Osteocyte (in vitro differentiated cells): ENCODE data around the gene HSD11B1L. TPM values are rescaled to one million over a fixed set of nuclear protein-coding genes. Genes with fewer than 3 reads are reported as not detected.

Experiments
- DNase-seq: peaks from one replicate; pipeline ENCODE4 v3.0.0; 2021; ENCODE audit warnings: mixed read lengths; ENCODE audit not compliant: unreplicated experiment; ENCODE audit errors: extremely low spot score
- H3K27ac Mint-ChIP-seq: one replicate; pipeline ENCODE4 v1.8.0; 2021; ENCODE audit warnings: mild to moderate bottlenecking, mixed read lengths; ENCODE audit not compliant: unreplicated experiment
- H3K27me3 Mint-ChIP-seq: one replicate; pipeline ENCODE4 v1.8.0; 2021; ENCODE audit warnings: mixed read lengths; ENCODE audit not compliant: unreplicated experiment
- H3K36me3 Mint-ChIP-seq: one replicate; pipeline ENCODE4 v1.8.0; 2021; ENCODE audit warnings: mixed read lengths; ENCODE audit not compliant: unreplicated experiment
- H3K4me1 Mint-ChIP-seq: one replicate; pipeline ENCODE4 v1.8.0; 2021; ENCODE audit warnings: mixed read lengths; ENCODE audit not compliant: unreplicated experiment
- H3K4me3 Mint-ChIP-seq: one replicate; pipeline ENCODE4 v1.8.0; 2021; ENCODE audit warnings: mild to moderate bottlenecking, moderate library complexity, mixed read lengths; ENCODE audit not compliant: unreplicated experiment
- H3K9me3 Mint-ChIP-seq: one replicate; pipeline ENCODE4 v1.8.0; 2021; ENCODE audit warnings: mixed read lengths; ENCODE audit not compliant: unreplicated experiment
- total RNA-seq: library from RNA; stranded (reverse); gene quantifications from 2 replicates; pipeline ENCODE4 v1.2.1, GENCODE V29; 2021
- TF ChIP-seq, protein P1 (sequence below): fragments of 200-600 bp; sonication (generic); IDR thresholded peaks from 2 replicates; pipeline ENCODE4 v1.5.0; 2021; ENCODE audit warnings: antibody characterized with exemption, mild to moderate bottlenecking, moderate library complexity

The HSD11B1L gene
- total RNA-seq, 1 donor from 2014 or later: 10.7 TPM

DNA sequence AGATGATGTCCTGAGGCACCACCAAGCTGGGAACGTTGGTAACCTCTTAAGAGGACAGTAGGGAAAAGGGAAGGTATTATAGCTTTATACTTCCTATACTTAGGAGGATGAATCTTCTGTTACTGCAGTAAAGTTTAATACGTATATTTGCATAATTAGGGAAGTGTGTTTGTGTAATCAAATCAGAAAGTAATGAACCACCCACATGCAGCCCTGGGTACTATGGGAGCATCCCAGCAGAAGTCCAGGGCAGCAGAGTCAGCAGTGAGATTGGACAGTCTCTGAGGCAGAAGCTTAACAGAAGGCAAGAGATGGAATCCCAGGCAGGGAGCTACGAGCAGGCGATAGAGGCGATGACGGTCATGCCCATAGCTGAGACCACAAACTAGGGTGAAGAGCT is 45.4 kb upstream of the HSD11B1L start:
- DNase-seq: no peak
- H3K27me3 Mint-ChIP-seq: no peaks in the 10 kb centered on the region
- H3K27ac Mint-ChIP-seq: no peak overlapping the region
- no peak overlapping the region for H3K4me3 Mint-ChIP-seq
- no peaks in the 10 kb centered on the region for H3K9me3 Mint-ChIP-seq
- peaks cover 9% of the 10 kb centered on the region for H3K4me1 Mint-ChIP-seq
- peaks cover 7% of the 10 kb centered on the region for H3K36me3 Mint-ChIP-seq
- TF ChIP-seq, protein P1, sequence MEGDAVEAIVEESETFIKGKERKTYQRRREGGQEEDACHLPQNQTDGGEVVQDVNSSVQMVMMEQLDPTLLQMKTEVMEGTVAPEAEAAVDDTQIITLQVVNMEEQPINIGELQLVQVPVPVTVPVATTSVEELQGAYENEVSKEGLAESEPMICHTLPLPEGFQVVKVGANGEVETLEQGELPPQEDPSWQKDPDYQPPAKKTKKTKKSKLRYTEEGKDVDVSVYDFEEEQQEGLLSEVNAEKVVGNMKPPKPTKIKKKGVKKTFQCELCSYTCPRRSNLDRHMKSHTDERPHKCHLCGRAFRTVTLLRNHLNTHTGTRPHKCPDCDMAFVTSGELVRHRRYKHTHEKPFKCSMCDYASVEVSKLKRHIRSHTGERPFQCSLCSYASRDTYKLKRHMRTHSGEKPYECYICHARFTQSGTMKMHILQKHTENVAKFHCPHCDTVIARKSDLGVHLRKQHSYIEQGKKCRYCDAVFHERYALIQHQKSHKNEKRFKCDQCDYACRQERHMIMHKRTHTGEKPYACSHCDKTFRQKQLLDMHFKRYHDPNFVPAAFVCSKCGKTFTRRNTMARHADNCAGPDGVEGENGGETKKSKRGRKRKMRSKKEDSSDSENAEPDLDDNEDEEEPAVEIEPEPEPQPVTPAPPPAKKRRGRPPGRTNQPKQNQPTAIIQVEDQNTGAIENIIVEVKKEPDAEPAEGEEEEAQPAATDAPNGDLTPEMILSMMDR: no peak

DNA sequence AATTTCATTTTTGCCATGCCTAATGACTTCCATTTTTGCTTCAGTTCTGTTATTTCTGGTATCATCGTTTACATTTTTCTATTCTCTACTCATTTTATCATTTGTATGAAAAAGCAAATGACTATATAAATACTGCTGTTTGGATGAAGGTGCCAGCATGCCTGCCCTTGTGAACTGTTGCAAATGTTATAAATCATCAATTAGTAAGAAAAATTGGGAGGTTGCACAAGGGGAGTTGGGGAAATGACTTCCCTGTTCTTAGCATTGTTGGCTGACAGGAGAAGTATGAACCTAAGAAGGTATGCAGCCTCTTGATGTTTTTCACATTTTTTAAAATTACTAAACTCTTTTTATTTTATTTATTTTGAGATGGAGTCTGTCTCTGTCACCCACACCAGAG is 42.9 kb upstream of the HSD11B1L start:
- DNase-seq: no peak
- TF ChIP-seq, protein P1: no peak
- Mint-ChIP-seq H3K9me3 (no peaks in the 10 kb centered on the region), H3K27me3 (no peaks in the 10 kb centered on the region), H3K4me3 (no peak overlapping the region), H3K4me1 (peaks cover 2% of the 10 kb centered on the region), H3K27ac (no peak overlapping the region), H3K36me3 (peaks cover 10% of the 10 kb centered on the region)

DNA sequence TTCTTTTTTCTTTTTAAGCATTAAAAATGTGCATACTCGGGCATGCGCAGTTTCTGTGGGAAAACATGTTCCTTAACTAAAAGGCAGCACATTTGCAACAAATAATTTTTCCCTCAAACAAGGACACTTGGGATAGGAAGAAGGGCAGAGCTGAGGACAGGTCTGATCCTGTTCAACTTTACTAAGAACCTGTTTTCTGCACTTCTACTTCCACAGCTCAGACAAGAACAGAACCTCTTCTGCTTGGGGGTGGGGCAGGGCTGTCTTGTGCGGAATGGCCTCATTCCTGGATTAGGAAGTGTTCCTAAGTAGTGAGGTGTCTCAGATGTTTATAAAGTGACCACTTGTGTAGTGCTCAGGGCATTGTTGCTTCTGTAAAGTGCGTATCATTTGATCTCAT is 39.7 kb upstream of the HSD11B1L start:
- no peak for DNase-seq
- no peak overlapping the region for H3K4me3 Mint-ChIP-seq
- H3K27me3 Mint-ChIP-seq: no peaks in the 10 kb centered on the region
- TF ChIP-seq, protein P1: no peak
- H3K4me1 Mint-ChIP-seq: peaks cover 2% of the 10 kb centered on the region
- no peak overlapping the region for H3K27ac Mint-ChIP-seq
- no peaks in the 10 kb centered on the region for H3K9me3 Mint-ChIP-seq
- peaks cover 24% of the 10 kb centered on the region for H3K36me3 Mint-ChIP-seq

DNA sequence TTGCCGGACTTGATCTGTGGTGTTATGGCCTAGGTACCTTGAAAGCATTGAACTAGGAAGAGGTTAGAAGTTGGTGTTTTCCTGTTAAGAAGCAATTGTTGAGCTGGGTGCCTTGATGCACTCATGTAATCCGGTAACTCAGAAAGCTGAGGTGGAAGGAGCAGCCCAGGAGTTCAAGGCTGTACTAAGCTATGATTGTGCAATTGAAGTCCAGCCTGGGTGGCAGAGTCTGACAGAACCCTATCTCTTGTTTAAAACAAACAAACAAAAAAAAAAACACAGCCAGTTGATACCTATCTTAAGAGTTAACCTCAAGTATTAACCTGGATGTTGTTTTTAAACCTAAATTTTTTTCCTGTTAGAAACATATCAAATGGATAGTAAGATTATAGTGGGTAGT is 38.6 kb upstream of the HSD11B1L start:
- no peak overlapping the region for H3K4me3 Mint-ChIP-seq
- no peaks in the 10 kb centered on the region for H3K9me3 Mint-ChIP-seq
- no peak for DNase-seq
- H3K4me1 Mint-ChIP-seq: no peaks in the 10 kb centered on the region
- peak overlapping the region; percentile 18 for H3K27ac Mint-ChIP-seq
- H3K36me3 Mint-ChIP-seq: peaks cover 34% of the 10 kb centered on the region
- TF ChIP-seq, protein P1: no peak
- no peaks in the 10 kb centered on the region for H3K27me3 Mint-ChIP-seq

DNA sequence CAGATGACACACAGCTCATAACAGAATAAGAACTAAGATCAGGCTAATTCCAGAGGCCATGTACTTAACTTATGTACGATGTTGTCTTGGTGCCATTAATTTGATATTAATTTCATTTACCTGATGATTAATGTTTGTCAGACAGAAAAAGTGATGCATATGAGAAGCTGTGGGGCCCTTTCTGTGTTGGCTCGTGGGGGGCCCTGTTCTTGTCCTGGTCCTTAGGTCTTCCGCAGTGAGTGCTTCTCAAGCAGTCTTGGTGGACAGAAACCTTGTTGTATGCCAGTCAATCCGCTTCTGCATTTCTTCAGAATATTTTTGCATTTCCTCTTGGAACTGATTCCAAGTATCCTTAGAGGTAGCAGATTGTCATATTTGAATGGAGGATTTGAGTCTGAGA is 37.8 kb upstream of the HSD11B1L start:
- H3K27ac Mint-ChIP-seq: no peak overlapping the region
- DNase-seq: no peak
- TF ChIP-seq, protein P1: no peak
- no peaks in the 10 kb centered on the region for H3K9me3 Mint-ChIP-seq
- H3K4me3 Mint-ChIP-seq: no peak overlapping the region
- peaks cover 38% of the 10 kb centered on the region for H3K36me3 Mint-ChIP-seq
- H3K4me1 Mint-ChIP-seq: no peaks in the 10 kb centered on the region
- H3K27me3 Mint-ChIP-seq: no peaks in the 10 kb centered on the region
